Raji (cell line): ENCODE measurements around the gene NEMP1.

Source experiments
- POLR2A ChIP-seq: IDR thresholded peaks from 2 replicates; pipeline ENCODE4 v1.6.1; 2011; ENCODE audit warnings: low read depth, low read length, control low read depth; ENCODE audit not compliant: insufficient read depth

NEMP1 gene

GRCh38 chr12:57049119-57049446 is 29.5 kb downstream of the NEMP1 start:
- TF ChIP-seq POLR2A, result no peak

- TF ChIP-seq POLR2A, result no peak
These were observed 30.0 kb downstream of the NEMP1 start for GRCh38 chr12:57048423-57049118.

GRCh38 chr12:57047981-57048380 is 30.6 kb downstream of the NEMP1 start:
- TF ChIP-seq POLR2A, result no peak

- no peak for TF ChIP-seq POLR2A
These were observed 31.4 kb downstream of the NEMP1 start for GRCh38 chr12:57046947-57047890.

- no peak for TF ChIP-seq POLR2A
These were observed 32.4 kb downstream of the NEMP1 start for GRCh38 chr12:57046086-57046791.

- no peak for TF ChIP-seq POLR2A
These were observed 33.7 kb downstream of the NEMP1 start for GRCh38 chr12:57044889-57045288.

GRCh38 chr12:57044468-57044867 is 34.1 kb downstream of the NEMP1 start:
- no peak for TF ChIP-seq POLR2A

GRCh38 chr12:57042695-57043094 is 35.9 kb downstream of the NEMP1 start:
- no peak for TF ChIP-seq POLR2A

- no peak for TF ChIP-seq POLR2A
These were observed 37.8 kb downstream of the NEMP1 start for GRCh38 chr12:57040750-57041149.

- TF ChIP-seq POLR2A, result no peak
These were observed 38.4 kb downstream of the NEMP1 start for GRCh38 chr12:57040211-57040610.

- TF ChIP-seq POLR2A, result no peak
These were observed 39.4 kb downstream of the NEMP1 start for GRCh38 chr12:57039016-57039798.

GRCh38 chr12:57037264-57037663 is 41.3 kb downstream of the NEMP1 start:
- no peak for TF ChIP-seq POLR2A

- no peak for TF ChIP-seq POLR2A
These were observed 45.2 kb downstream of the NEMP1 start for GRCh38 chr12:57033431-57033830.

- no peak for TF ChIP-seq POLR2A
These were observed 46.8 kb downstream of the NEMP1 start for GRCh38 chr12:57031789-57032188.
